SH-SY5Y (cell line): Measurements from ENCODE around the gene PRMT7.

ENCODE experiments used
- GATA2 ChIP-seq: IDR thresholded peaks from 2 replicates; pipeline ENCODE4 v1.6.1; 2011; ENCODE audit warnings: mild to moderate bottlenecking, low read depth, low read length
- GATA3 ChIP-seq: IDR thresholded peaks from 2 replicates; pipeline ENCODE4 v1.6.1; 2011; ENCODE audit warnings: low read depth, mild to moderate bottlenecking, low read length, moderate library complexity

The PRMT7 gene

DNA sequence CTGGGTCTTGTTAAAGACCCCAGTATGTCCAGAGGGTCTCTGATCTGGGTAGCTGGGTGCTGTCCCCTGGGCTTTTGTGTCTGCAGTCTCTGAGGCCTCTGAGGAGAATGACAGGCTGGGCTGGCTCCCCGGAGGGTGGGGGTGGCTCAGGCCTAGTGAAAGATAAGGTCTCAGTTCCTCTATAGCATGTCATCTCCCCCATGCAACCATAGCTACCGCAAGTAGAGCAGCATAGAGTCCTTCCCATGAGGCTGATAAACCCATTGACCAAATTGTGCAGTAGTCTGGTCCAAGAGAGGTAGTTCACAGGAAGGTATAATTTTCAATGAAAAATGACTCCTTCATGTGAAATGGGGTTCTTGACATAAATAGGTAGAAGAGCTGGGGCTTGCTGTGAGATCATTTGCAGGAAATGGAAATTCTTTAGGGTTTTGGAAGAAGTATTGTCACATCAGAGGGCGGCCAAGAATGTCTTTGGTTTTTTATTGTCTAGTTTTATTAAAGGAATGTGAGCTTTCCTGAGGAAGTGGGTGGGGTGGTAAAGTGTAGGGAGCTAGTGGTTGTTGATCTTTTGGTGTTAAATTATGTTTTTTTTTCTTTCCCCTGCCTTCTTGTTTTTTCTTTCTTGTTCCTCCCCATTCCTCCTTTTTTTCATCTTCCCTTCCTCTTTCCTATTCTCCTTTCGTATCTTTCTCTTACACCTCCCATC lies 21.0 kb upstream of the PRMT7 start:
- TF ChIP-seq GATA2 (no peak), GATA3 (no peak)

DNA sequence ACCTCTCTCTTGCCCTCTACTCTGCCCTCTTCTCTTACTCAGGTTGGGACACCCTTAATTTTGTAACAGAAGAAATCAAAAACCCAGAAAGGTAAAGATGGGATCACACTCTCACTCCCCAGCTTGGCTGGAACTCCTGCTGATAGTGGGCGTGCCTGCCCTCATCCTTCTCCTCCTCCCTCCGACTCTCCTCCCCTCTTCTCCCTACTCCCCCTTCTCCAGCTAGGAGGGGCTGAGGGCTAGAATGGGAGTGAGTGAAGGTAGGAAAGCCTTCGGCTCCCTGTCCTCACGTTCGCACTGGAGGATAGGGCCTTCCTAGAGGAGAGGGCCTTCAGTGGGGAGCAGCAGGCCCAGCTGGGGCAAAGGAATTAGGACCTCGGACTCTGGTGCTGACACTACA lies 20.4 kb upstream of the PRMT7 start:
- TF ChIP-seq GATA3 (no peak), GATA2 (no peak)

DNA sequence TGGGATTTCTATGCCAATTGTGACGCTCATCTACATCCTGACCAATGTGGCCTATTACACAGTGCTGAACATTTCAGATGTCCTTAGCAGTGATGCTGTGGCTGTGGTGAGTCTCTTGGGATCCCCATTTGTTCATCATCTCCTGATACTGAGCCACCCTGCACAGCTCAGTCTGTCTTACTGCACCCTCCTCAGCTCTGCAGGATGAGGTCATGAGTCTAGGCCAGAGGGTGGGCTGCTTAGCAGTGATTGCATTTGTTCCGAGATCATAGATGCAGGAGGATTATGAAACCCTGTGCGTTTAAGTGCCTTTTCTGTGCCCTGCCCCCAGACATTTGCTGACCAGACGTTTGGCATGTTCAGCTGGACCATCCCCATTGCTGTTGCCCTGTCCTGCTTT lies 19.6 kb upstream of the PRMT7 start:
- TF ChIP-seq GATA2, result no peak
- TF ChIP-seq GATA3, result no peak

DNA sequence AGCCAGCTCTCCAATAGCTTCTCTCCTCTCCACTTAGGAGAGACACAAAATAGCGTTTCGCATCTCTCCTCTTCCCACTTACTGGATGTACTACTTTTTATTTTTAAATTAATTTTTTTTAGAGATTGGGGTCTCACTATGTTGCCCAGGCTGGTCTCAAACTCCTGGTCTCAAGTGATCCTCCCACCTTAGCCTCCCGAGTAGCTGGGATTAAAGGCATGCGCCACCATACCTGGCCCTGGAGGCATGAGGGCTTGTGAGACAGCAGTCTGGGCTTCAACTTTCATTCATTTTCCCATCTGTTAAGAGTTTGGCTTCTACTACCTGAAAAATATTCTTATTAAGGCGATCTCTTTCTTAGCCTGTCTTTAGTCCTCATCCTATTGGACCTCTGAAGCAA lies 18.4 kb upstream of the PRMT7 start:
- TF ChIP-seq GATA2, result no peak
- no peak for TF ChIP-seq GATA3

DNA sequence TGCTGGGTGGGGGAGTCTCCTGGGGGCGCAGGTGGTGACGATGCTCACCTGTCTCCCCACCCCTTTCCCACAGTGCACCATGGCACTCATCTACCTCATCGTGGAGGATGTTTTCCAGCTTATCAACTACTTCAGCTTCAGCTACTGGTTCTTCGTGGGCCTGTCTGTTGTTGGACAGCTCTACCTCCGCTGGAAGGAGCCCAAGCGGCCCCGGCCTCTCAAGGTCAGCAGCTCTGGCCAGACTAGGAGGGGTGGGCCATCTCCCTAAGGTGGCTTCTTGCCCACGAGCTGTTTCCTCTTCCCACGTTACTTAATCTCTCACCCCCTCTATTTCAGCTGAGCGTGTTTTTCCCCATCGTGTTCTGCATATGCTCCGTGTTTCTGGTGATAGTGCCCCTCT lies 14.5 kb upstream of the PRMT7 start:
- TF ChIP-seq GATA2, result no peak
- TF ChIP-seq GATA3, result no peak

DNA sequence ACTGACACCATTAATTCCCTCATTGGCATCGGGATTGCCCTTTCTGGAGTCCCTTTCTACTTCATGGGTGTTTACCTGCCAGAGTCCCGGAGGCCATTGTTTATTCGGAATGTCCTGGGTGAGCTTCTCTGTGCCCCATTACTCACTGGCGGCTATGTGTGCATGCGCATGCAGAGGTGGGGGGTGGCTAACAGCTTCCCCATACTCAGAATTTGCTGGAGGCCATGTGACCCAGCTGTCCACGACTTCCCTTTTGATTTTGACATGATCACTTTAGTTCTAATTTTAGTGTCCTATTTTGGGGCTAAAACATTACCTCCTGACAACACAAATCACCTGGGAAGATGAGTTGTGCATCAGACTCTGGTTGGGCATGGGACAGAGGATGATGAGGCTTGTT lies 14.1 kb upstream of the PRMT7 start:
- TF ChIP-seq GATA2 (no peak), GATA3 (no peak)

DNA sequence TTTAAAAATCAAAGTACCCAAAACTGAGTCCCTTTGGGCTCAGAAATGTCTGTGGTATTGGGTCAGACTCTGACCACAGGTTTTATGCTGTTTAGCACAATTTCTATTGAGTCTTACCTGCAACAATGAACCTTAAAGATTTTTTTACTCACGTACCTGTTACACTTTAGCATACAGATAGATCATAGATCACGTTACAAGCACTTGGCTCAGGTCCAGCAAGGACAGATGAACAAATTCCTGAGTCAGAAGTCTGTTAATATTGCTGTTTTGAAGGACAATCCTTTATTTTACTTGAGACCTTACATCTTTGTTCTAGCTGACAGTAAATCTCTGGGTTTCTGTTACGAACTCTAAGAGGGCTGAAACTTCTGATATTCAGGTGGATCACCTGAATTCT lies 12.9 kb upstream of the PRMT7 start:
- TF ChIP-seq GATA2 (no peak), GATA3 (no peak)

DNA sequence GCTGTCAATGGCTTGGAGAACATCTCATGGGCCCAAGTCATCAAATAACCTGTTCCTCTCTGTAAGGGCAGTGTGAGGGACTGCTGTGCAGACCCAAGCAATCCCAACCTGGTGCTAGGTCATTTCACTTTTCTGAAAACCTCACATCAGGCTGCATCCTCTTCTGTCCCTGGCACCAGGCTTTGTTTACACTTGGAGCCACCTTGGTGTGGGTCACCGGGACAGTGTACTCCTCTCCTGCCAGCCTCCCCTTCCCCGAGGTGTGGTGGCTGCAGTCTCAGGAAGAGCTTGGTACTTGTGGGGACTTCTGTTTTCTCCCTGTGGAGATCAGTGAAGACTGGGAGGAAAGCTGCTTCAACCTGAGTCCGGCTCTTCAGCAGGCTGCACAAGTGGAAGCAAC lies 12.5 kb upstream of the PRMT7 start:
- no peak for TF ChIP-seq GATA2
- TF ChIP-seq GATA3, result no peak

DNA sequence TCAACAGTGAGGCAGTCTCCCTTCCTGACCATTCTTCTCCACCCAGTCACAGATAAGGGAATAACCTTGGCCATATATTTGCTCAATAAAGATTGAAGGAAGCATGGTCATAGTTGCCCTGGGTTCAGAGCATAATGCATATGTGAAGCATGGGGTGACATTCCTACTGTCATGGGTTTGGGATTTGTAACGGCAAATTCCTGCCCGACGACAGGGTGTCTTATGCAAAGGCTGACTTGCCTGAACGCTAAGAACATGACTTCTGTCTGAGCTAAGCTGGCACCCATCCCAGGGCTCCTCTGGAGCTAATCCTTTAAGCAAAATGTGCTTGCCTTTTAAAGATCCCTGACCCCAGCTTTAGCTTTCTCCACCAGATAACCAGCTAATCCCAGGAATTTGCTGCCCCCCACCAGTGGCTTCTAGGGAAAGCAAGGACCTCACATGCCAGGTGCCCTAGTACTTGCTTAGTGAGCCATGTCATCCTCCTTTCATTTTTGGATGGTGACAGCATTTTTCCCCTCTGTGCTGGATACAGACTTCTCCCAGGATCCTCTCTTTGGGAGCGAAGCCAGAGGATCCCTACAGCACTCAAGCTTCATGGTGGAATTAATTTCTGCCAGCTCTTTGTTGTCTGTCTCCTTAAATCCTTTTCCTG lies 11.8 kb upstream of the PRMT7 start:
- TF ChIP-seq GATA2 (no peak), GATA3 (no peak)

DNA sequence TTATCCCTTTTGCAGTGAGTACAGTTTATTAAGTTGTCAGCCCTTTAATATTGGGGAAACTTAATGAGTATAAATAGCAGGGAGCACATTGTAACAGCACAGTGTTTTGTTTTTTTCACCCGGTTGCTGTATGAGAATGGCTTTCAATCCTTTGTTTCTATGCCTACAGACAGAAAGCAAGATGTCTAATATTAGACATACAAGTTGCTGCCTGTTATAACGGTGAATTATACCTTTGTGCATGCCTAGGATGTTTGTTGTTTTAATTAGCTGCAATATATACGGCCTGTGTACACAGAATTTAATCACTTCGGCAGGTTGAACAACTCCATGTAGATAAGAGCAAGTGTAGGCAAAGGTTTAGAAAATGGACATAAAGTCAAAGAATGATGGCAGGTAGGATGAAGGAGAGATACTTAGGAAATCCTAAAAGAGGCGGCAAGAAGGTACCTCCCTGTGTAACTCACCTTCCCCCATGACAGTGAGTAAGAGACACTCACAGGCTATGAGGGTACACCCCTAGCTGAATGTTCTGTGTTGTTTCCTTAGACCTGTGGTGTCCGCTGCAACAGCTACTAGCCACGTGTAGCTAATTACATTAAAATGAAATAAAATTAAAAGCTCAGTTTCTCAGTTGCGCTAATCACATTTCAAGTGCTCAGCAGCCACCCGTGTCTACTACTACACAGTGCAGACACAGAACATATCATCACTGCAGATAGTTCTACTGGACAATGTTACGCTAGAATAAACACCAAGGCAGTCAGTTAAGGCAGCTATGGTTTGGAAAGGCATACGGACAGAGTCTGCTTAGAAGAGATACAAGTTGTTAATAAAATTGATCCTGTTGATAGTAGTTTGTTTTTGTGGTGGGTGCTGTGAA lies 11.0 kb upstream of the PRMT7 start:
- no peak for TF ChIP-seq GATA3
- TF ChIP-seq GATA2, result no peak

DNA sequence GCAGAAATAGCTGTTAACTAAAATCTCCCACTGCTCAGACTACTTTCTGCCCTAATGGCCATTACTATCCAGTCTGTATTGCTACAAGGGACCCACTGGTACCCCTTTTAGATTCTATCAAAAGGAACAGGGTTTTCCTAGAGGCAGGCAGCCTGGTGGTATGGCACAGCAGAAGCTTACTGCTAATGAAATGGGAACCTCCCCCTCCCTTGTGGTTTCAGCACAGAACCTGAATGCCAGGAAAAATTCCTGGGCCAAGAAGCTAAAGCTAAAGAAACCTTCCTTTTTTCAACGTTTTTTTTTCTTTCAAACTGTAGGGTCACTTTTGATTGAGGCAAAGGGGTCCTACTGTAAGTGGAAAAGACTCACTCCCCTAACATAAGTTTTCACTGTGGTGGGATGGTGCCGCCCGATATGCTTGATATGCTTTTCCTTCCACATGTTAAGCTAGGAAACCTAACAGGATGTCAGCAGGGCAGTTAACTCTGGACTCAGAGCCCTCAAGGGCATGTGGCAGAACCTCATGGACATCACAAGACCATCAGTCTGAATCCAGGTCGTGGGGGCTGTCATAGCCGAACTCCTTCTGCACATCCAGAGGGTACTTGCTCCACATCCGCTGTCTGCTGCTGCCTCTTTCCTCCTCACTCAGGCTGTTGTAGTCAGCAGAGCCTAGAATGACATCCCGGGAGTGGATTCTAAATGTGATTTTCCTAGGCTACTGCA lies 9.9 kb upstream of the PRMT7 start:
- TF ChIP-seq GATA2 (no peak), GATA3 (no peak)

DNA sequence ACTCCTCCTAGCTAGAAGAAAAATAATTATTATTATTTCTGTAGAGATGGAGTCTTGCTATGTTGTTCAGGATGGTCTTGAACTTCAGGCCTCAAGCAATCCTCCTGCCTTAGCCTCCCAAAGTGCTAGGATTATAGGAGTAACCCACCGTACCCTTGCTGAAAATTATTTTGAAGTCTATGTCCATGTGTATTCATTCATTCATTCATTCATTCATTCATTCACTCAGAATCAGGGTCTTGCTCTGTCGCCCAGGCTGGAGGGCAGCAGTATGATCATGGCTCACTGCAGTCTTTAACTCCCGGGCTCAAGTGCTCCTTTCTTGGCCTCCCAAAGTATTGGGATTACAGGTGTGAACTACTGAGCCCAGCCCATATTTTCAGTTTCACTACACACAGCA lies 4.2 kb upstream of the PRMT7 start:
- TF ChIP-seq GATA3 (no peak), GATA2 (no peak)

DNA sequence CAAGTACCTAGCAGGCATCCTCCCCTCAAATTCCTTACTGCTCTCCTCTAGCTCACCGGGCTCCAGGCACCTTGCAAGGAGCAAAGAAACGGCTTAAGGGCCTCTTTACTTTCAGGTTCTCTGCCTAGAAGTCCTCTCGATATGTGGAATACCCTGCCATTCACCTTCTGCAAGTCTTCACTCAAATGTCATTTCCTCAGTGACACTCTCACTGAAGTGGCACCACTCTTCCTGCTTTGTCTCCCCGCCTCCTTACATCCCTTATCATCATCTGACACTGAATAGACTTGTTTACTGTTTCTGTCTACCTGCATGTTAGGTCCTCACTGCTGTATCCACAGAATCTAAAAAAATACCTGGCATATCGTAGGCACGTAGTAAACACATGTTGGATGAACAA lies 1.0 kb upstream of the PRMT7 start:
- TF ChIP-seq GATA2 (no peak), GATA3 (no peak)

DNA sequence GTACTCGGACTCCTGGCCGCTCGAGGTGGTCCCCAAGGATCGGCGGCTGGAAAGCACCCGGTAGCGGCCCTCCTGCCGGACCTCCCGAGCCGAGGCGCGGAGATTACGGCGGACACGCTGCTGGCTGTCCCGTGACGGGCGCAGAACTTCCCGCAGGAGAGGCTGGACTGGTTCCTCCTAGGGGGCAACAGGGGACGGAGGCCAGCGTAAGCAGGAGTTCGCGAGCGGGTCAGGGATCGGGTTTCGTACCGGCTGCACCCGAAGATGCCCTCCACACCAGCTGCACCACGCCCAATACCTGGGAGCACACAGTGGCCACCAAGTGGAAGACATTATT lies 414 bp upstream of the PRMT7 start:
- TF ChIP-seq GATA3 (no peak), GATA2 (no peak)
